CD4-positive, alpha-beta T cell treated with Interleukin-12 subunit alpha and Interleukin-12 subunit beta, for 1 hour (primary cell): ENCODE measurements around the gene SOX30.

ENCODE experiments used
- DNase-seq: peaks from one replicate; pipeline ENCODE4 v3.0.0-alpha.2; 2020

The SOX30 gene

DNA sequence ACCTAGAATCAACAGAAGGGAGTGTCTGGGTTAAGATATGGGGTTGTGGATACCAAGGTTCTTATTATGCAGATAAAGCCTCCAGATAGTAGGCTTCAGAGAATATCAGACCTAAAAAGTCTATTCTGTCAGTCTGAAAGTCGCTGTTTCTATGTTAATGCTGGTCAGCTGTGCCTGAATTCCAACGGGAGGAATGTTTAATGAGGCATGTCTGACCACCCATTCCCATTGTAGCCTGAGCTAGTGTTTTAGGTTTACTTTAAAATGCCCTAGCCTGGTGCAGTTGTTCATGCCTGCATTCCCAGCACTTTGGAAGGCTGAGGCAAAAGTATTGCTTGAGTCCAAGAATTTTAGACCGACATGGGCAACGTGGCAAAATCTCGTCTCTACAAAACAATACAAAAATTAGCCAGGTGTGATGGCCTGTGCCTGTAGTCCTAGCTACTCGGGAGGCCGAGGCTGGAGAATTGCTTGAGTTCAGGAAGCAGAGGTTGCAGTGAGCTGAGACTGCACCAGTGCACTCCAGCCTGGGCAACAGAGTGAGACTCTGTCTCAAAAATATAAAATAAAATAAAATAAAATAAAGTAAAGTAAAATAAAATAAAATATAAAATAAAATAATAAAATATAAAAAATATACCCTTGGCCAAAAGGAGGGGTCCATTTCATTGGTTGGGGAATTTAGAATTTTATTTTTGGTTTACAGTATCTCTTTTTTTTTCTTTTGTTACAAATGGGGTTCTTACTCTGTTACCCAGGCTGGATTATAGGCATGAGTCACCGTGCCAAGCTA, 7.8 kb upstream of the SOX30 start:
- no peak for DNase-seq

DNA sequence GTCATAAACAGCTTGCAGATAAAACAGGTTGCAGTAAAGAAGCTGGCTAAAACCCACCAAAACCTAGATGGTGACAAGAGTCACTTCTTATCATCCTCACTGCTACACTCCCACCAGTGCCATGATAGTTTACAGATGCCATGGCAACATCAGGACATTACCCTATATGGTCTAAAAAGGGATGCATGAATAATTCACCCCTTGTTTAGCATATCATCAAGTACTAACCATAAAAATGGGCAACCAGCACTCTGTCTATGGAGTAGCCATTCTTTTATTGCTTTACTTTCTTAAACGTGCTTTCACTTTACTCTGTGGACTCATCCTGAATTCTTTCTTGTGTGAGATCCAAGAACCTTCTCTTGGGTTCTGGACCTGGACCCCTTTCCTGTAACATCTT, 6.7 kb upstream of the SOX30 start:
- DNase-seq, result no peak

DNA sequence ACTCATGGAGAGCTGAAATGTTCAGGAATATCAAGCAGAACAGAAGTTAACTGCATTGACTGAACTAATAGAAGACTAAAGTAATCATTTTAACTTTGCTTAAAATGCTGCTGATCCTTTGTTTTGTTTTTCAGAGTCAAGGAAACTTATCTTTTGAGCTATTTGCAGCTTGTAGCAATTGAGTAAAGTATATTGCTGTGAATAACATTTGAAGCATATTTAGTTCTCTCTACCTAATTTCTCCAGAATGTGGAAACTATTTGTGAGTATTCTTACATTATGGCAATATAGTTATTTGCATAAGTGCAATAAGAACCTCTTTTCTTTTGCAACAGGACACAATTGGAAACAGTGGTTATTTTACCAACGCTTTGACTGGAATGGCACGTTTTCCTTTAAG, 5.3 kb upstream of the SOX30 start:
- DNase-seq, result no peak

DNA sequence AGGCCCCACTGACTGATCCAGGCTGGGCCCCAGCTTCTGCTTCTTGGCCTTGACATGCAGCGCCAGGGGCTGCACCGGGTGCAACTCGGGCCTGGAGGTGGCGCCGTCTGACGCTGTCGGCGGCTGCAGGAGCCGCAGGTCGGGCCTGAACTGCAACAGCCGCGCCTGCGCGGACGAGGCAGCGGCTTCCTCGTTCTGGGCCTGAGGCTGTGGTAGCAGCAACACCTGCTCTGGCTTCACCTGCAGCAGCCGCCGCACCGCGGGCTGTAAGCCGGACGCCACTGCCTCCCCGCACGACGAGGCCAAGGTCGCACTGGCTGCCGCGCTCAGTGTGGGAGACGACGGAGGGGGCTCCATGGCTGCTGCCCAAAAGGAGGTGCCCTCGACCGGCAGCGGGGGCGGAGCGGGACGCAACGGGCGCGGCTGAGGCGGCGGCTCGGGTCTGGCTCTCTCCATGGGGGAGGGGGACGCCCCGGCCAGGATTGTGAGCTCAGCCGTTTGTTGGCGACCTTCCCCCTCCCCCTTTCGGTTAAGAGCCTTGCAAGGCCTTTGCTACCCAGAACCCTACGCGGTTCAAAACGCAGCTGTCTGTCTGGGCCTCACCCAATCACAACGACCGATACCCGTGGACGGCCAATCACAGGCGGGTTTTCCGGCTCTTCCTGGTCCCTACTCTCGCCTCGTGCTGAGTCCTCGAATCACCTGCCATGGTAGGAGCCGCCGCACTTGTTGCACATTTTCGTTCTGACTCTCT, 438 bp downstream of the SOX30 start:
- DNase-seq, result peak; percentile 87

DNA sequence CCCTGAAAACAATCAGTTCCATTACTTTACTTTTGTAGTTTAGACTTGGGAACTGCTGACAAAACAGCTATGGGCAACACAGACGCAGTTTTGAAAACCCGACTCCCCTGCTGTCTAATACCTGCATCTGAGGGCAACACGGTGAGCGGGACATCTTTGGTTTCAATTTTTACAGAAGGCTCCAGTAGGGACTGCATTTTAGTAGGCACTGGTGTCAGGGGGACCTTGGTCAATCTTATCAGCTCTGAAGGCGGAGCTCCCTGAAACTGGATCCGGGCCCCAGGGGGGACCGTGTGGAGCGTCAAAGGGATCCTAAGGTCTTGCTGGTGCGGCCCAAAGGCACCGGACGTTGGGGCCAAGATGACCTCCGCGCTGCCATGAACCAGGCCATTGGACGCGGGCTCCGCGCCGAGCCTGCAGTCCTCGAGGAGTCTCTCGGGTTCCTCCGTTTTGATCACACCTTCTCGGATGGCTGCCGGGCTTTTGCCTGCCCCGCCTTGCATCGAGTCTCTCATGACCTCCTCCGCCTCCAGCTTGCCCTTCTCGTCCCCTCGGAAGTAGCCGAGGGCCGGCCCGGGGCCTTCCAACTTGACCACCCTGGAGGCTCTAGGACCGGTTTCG, 1.1 kb downstream of the SOX30 start:
- no peak for DNase-seq

DNA sequence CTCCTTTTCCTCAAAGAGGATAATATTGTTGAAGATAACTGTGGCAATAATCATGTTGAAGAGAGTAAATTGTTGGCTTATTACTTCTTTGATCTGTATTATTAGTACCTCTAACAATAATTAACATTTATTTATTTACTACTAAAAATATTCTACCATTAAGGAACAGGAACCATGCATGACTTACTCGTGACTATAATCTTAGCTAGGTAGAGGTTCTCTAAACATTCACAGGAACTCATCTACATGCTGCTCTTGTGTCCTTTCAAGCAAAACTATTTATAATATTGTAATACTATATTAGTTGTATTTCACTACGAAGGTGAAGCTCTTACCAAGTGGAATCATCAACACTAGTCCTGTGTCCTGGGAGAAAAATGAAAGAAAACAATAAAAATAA, 3.1 kb downstream of the SOX30 start:
- no peak for DNase-seq

DNA sequence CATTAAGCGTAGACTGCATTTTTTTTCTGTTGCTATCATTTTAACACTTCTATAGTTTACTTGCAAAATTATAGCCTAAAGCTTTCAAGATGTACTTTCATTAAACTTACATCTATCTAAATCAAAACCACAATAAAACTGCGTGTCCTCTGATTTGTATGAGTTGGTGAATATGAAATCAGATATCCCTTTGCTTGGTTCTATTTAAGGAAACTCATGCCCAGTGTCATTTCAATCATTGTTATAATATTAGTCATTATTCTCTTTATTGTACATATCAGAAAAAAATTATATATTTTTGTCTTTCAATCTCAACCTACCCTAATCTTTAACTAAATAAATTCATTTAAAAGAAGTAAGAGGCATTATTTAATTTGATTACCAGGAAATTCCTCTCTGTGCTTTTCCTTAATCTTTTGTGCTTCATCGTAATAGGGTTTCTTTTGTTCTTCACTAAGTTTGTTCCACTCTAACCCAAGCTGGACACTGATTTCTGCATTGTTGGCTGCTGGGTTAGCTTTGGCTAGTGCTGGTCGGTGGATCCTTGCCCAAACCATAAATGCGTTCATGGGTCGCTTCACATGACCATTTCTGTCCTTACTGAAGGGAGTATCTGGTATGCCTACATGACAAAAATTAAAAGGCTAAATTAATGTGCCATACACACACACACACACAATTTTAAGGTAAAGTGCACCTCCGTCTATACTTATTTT, 3.8 kb downstream of the SOX30 start:
- DNase-seq, result no peak

DNA sequence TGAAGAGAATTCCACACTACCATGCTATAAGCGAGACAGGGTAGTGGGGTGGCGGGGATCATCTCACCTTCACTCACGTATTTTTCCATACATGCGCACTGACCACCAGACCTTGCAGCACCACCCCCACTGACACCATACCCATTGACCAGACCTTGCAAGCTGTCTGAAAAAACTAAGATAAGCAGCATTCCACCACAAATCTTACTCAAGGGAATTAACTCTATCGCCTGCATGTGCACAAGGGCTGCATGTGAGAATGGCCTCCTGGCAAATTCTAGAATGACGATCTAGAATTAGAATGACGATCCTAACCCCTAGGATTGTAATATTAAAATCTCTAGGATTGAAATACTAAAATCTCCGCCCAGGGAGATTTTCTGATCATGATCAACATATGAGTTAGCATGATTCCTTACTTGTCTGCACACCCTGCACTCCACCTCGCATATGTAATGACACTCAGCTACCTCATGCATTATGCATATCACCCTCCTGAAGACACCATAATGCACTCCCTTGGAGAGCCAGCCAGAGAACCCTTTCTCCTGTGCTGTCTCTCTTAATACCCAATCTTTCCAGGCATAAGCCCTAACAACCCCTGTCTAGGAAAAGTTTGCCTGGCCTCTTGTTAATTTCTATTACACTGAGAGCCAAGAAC, 11.7 kb downstream of the SOX30 start:
- no peak for DNase-seq

DNA sequence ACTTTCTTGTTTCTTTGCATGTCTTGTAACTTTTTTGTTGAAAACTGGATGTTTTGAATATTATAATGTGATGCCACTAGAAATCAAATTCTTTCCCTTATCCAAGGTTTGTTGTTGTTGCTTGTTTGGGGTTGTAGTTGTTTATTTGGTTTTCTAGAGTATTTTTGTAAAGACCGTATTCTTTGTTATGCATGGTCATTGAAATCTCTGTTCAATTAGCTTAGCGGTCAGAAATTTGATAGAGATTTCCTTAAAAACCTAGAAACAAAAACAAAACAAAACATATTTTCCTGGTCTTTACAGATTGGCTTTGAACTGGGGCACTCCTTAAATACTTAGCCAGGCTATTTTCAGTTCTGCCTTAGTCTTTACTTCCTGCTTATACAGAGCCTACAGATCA, 21.9 kb downstream of the SOX30 start:
- DNase-seq, result no peak

DNA sequence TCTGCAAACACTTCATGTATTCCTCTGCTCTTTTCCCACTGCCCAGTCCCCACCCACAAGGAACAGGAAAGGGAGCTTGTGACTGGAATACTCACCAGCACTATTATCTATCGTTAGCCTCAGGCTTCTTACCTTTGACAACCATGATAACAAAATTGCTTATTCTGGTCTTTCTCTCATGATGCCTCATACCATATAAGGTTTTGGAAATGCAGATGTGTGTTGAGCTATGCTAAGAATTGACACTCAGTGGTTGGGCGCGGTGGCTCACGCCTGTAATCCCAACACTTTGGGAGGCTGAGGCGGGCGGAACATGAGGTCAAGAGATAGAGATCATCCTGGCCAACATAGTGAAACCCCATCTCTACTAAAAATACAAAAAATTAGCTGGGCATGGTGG, 25.4 kb downstream of the SOX30 start:
- no peak for DNase-seq

DNA sequence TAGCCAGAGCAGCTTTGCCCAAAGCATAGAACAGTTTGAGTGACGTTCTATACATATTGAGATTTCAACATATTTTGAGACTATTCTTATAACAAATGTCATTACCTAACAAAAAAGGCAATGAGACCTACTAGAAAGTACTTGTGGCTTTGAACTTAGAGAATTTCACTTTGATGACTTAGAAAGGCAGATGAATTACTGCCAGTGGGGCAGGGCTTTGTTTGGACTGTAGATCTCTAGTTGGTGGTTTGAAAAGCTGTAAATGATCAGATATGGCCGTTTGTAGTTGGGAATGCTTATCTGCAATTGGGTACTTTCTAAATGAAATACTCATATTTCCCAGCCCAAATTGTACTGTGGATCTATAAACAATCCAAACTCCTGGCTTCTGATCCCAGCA, 28.1 kb downstream of the SOX30 start:
- DNase-seq, result no peak

DNA sequence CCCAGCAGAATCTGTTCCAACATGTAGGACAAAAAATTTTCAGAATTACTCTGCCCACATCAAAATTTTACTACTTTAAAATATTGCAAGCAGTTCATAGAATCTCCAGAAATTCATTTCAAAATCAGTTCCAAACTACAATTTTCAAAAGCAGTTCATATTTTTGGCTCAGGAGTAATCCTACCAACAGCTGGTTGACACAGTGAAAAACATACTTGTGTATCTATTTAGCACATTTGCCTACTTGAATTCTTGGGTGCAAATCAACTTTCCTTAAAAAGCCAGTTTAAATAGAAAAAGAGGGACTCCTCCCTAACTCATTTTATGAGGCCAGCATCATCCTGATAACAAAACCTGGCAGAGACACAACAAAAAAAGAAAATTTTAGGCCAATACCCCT, 31.5 kb downstream of the SOX30 start:
- DNase-seq, result no peak

DNA sequence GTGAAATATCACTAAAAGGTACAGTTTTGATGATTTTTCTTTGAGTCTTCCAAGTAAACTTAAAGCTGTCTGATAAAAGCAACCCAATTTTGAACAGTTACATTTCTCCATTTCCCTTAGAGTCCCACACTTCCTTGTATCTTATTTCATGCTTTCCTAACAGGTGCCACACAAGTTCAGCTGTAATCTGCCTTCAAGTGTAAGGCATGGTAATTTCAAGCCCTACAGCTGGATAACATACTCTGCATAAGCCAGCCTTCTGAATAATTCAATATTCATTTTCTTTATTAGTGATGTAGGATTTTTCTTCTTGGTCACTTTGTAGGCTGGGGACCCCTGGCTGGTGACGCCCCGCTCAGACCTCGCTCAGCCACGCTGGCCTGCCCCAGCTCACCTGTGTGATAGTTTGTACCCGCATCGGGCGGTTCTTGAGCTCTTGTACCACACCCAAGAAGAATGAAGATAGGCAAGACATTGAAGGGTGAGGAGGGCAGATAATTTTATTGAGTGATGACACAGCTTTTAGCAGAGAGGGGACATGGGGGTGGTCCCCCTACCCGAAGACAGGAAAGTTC, 34.0 kb downstream of the SOX30 start:
- DNase-seq, result no peak

DNA sequence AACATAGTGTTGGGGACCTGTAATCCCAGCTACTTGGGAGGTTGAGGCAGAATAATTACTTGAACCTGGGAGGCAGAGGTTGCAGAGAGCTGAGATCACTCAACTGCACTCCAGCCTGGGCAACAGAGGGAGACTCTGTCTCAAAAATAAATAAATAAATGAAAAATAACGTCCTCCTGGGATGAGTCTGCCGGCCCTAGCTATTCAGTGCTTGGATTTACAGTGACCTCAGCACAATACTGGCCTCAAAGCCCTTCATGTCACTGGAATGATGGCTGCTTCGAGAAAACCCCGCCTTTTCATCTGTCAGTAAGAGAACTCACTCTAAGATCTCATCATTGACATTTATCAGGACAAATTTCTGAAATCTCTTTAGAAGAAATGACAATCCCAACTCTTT, 35.5 kb downstream of the SOX30 start:
- DNase-seq, result no peak

DNA sequence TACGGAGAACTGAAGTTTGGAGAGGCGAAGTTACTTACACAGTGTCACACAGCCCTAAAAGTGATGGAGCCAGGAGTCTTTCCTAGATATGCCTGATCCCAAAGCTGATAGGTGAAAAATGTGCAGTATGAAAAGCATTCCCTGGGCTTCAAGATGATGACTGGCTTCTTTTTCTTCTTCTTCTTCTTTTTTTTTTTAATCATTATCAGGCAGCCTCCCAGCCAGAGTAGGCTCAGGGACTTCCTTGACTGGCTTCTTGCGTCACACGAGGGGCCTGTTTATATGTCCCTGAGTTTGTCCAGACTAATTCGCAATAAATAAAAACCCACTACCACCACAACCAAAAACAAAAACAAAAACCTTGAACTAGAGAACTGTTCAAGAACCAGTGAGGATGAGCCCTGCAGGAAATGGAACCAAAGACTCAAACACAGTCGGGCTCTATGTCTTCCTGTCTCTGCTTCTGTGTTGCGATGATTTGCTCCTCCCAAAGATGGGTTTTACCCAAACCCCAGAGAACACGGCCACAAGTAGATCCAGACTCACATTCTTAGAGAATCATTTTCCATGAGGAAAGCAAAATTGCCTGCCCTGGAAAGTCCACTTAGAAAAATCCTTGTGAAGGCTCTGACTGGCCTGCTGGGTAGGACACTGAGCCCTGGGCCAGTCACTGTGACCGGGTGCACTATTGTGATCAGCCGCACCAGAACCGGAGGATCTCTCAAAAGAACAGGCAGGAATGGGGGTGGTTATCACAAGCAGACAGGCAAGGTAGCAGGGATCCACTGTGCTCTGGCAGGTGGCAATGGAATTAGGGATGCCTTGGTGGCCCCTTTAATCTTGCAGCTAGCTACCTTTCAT, 38.6 kb downstream of the SOX30 start:
- no peak for DNase-seq

DNA sequence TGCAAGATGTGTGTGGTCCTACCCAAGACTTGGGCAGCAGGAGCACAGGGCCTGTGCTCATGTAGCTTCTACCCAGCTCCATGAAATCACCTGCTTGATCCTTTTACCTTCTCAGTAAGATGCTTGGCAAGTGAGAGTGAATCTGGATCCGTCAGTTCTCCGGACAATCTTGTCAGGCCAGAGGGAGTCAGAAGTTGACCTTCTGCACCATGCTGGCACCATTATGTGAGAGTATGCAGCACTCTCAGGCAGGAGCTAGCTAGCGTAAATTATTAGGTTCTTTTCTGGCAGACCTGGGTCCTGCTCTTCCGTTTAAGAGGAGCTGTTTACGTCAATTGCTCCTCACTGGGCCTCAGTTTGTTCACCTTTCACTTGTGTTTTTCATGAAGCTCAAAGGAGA, 39.7 kb downstream of the SOX30 start:
- no peak for DNase-seq

DNA sequence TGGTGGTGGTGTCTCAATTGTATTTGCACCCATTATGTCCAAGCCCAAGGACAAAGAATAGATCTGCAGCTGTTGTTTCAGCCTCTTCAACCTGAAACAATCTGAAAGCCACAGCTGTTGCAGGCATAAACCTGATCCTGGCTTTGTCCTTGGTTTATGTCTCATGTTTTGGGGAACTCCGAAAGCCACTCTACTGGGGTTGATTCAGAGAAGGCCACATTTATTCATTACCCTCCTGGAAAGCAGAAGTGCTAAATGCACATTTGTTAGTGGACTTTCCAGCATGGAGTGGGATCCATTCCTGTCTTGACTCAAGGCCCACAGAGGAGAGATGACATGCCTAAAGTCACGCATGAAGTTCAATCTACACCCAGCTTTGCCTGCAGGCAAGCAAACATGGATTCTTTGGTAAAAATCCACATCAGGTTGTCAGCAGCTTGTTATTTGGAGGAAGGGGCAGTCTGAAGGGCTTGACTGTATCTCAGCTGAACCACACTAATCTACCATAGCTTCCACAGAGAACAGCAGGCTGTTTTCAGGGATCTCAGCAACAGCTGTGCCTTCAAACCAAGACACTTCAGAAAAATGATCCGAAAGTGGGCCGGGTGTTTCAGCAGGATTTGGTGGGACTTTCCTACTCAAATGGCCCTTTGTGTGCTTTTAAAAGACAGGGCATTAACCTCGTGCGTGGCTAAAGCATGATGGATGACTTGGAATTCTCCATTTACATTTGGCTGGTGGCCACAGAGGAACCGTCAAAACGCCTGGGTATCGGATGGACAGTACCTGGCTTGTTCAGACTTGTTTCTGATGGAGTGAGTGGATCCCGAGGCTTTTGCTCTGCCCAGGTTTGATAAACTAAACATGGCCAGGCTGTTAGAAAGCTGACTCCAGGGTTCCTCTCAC, 40.4 kb downstream of the SOX30 start:
- no peak for DNase-seq

DNA sequence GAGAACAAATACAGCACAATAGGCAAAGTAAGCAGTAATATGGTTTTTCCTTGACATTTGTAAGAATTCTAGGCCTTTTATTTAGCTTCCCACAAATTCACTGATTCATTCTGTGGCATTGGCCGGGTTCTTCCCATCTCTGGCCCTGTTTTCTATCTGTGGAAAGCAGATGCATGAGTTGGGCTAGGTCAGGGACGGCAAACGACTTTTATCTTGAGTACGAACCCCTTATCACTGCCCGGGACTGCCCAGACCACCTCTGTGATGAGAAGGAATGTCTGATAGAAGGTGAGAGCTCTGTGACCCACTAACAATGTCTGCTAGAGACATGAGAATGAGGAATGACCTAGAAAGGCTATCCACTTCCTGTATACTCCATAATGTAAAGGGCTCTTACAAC, 41.2 kb downstream of the SOX30 start:
- DNase-seq, result no peak

DNA sequence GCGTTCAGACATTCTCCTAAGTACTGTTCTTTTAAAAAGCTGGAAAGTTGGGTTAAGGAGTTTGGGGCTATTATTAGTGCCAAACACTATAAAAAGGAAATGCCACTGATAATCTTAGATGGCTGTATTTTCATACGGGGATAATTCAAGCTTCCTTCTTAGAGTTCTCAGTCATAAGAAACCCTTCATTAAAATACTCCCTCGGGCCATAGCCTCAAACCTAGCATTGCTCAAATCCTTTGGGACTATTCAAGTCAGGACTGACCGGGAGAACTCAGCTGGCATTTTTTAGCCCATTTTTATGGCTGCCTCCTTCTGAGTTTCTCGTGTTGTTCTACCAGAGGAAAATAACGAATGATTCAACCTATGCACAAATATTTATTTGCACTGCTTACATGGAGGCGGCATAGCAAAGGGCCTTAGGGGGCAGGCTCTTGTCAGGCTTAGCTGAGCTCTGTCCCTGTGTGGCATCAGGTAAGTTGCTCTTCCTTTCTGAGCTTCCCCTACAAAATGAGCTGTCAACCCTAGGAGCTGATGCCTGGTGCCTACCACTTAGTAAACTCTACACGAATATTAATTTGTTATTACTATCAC, 43.2 kb downstream of the SOX30 start:
- DNase-seq, result no peak
